Stimulated activated CD8-positive, alpha-beta memory T cell treated with anti-CD3 and anti-CD28 coated beads, Interleukin-12 subunit alpha, Interleukin-12 subunit beta, amount 100 ng/mL, for 24 hours (primary cell): Measurements from ENCODE around the gene HECW1.

Experiments
- DNase-seq: peaks from one replicate; pipeline ENCODE4 v3.0.0-alpha.2; 2020; ENCODE audit errors: extremely low read depth

The HECW1 gene

DNA sequence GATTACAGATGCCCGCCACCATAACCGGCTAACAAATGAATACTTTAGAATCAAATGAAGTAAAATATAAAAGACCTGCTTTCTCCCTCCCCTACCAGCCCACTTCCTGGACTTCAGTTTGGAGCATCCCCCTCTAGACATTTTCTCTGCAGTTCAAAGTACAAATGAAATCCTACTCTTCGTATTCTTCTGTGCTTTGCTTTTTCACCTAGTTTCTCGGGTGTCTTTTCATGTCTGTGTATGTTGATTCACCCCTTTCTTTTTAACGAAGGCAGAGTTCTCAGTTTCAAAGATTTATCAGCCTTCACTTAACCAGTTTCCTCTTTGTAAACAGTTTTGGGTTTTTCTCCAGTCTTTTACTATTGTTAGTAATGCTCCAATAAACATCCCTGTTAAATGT is 324.6 kb downstream of the HECW1 start:
- DNase-seq: no peak

DNA sequence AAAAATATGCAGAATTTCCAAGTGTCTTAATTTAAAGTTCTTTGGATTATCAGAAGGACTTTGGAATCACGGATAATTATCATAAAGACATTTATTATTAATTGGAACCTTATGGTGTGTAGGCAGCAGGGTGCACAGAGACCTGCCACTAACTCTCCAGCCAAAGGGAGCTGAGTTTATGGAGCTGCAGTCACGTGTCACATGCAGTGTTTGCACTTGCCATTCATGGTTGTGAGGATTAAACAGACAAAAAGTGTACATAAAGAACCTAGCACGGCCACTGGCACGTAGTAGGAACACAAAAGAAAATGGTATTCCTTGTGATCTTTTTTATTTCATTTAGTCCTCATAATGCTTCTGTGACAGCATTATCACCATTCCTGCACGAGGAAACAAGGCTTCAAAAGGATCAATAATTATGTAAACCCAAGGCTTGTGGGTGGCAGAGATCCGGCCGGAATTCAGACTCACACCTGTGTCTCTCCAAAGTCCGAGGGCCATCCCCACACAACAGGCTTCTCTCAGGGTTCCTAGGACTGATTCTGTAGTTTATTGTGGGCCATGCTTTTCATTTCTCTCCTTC is 326.5 kb downstream of the HECW1 start:
- DNase-seq: no peak

DNA sequence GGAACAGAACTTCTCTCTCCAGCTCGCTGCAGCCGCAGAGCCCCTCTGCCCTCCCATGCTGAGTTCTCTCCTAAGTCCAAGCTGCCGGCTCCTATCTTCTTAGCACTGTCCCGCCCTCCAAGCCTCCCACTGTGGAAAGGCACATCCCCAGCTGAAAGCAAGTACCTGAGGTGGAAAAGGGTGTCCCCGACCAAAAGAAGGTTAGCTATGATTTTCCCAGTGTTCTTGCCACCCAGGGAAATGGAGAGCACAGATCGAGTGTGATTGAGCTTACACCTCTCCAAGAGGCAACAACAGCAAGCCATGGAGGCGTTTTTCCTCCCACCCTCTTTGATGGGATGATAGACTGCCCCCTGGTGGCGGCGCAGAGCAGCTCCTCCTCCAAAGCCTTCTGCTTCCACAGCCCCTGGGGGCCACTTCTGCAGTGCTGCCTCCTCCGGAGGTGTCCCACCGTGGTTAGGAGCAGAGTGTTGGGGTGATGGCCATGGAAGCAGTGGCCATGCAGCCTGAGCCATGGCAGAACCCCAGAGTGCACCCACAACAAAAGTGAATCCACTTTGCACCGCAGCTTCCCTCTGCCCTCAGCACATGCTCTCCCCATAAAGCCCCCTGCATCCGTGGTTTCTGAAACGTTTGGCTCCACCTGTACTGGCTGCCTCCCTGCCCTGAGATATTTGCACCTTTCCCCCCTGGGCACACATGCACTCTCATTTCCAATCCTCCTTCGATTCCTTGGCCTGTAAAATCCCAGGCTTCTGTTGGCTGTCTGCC is 327.4 kb downstream of the HECW1 start:
- peak; percentile 12 for DNase-seq

DNA sequence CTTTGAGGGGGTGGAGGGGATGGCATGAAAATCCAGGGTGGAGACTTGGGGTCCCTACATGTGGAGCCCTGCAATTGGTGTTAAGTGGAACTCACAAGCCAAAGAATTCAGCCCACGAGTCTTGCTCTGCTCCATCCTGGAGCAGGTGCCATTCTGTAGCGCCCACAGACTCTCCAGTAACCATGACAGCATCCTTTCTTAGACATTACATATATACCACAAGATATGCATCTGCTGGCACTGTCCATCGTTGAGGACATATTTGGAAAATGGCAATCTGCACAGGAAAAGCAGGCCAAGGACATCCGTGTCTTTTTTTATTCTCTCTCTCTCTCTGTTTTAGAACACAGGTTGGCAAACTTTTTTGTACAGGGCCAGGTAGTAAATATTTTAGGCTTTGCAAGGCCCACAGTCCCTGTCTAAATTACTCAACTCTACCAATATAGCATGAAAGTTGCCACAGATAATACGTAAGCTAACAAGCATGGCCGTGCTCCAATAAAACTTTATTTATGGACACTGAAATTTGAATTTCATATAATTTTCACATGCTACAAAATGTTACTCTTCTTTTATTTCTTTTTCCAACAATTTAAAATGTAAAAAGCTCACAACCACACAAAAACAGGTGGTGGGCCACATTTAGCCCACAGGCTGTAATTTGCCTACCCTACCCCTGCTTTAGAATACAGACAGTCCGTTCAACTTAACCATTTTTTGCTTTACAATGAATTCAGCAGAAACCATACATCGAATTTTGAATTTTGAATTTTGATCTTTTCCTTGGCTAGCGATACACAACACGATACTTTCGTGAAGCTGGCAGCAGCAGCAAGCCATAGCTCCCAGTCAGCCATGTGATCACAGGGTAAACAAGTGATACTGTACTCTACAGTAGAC is 329.0 kb downstream of the HECW1 start:
- DNase-seq: no peak

DNA sequence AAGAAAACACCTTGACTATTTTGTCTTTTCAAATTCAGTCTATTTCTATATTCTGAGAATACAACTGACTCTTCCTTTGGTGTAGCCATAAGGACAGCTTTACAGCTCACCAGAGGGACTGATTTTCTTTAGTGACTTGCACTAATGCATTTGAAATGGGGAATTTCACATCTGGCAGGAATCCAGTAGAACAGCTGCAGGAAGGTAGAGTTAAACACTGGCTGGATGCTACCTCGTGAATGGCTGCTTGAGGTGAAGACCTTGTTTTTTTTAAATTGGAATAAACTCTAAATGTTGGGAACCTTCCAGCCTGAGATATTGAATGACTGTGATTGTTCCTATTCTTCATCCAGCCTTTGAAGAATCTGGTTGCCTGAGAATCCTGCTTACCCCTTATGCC is 330.9 kb downstream of the HECW1 start:
- DNase-seq: no peak

DNA sequence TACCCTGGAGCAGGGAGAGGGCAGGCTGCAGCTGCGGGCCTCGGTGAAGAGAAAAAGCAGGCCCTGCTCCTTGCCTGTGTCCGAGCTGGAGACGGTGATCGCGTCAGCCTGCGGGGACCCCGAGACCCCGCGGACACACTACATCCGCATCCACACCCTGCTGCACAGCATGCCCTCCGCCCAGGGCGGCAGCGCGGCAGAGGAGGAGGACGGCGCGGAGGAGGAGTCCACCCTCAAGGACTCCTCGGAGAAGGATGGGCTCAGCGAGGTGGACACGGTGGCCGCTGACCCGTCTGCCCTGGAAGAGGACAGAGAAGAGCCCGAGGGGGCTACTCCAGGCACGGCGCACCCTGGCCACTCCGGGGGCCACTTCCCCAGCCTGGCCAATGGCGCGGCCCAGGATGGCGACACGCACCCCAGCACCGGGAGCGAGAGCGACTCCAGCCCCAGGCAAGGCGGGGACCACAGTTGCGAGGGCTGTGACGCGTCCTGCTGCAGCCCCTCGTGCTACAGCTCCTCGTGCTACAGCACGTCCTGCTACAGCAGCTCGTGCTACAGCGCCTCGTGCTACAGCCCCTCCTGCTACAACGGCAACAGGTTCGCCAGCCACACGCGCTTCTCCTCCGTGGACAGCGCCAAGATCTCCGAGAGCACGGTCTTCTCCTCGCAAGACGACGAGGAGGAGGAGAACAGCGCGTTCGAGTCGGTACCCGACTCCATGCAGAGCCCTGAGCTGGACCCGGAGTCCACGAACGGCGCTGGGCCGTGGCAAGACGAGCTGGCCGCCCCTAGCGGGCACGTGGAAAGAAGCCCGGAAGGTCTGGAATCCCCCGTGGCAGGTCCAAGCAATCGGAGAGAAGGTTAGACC is 332.5 kb downstream of the HECW1 start:
- no peak for DNase-seq

DNA sequence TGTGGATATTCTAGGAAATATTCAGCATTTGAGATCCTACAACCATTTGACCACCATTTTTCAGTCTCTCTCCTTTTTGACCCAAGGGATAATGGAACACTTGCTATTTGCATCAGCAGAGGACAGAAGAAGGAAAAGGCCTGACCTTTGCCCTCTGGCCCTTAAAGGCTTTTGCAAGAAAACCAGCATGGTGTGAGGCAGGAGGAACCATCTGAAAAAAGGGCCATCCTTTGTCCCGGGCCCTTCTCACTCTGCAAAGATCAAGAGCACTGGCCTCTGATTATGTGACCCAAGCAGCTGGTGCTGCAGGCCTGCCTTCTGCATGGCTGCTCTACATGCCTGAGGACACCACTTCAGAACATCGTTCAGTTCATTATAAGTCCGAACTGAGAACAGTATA is 337.1 kb downstream of the HECW1 start:
- no peak for DNase-seq

DNA sequence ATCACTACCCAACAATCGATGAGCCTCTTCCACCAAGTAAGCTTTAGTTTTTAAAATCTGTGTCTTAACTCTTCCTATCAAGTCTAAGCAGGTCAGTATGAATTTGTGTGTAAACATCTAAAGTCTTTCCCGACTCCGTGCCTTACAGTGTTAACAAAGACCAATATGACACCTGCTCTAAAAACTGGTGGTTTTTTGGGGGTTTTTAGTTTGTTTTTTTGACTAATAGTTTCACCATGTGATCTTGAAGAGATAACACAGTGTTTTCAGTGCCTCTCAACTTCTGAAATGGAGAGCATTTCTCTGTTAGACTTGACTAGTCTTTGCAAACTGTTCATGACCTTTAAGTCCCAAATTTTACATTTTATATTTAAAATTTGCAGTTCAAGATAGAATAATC is 338.4 kb downstream of the HECW1 start:
- DNase-seq: no peak

DNA sequence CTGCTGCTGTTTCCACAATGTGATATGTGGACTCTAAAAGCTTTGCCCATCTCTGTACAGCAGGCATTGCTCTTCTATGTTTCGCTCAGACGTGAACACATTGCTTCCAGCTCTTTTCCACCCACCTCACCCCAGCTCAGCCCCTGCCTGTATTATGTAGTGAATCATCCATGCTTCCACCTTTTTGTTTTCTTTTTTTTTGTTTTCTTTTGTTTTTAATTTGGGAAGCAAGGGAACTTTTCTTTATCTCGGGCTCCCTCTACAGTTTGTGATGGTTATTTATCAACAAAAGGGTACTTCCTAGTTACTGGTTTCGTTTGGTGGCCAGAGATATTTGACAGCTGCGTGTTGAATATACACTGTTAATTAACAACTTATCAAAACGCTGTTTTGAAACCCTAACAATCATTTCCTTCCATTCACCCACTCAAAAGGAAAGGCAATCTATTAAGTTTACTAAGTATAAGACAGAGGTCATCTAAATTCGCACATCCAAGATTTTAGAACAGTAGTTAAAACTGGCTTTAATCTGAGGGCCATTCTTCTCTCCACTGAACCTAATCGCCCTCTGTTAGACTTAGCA is 342.6 kb downstream of the HECW1 start:
- DNase-seq: no peak

DNA sequence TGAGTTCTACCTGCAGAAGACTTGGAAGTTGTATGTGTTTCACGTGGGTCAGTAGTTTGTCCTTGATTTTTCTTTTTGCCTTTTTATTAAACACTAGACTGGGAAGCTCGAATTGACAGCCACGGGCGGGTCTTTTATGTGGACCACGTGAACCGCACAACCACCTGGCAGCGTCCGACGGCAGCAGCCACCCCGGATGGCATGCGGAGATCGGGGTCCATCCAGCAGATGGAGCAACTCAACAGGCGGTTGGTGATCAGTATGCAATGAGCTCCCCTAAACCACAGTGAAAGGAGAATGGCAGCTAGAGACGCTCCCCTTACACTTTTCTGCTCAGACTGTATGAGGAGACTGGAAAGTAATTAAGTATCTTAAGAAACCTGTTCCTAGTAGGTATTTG is 343.8 kb downstream of the HECW1 start:
- no peak for DNase-seq

DNA sequence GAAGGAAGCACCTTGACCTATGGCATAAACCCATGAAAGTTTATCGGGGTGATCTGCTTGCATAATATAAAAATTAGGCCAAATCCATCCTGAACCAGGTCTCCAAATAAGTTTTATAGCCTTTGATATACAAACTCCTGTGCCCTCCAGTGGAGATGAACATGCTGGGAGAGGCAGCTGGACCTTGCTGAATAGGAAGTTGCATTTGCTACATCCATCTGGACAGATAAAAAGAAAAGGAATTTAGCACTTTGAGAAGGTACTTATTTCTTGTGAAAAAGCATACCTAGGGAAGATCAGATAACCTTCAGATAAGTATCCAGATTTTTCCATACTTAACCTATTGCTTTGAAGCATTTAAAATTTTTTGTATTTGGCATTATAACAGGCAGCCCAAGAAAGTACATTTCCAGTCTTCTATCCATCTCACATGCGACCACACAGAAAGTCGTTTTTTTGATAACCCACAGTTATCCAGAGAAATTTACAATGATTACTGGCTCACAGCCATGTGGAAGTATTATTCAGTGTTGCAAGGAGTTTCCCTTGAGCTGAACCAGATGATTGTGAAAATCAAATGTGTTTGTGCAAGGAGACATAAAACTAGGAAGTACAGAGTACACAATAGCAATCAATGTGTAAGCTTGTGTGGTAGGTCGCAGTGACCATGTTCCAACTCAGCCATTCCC is 346.0 kb downstream of the HECW1 start:
- no peak for DNase-seq

DNA sequence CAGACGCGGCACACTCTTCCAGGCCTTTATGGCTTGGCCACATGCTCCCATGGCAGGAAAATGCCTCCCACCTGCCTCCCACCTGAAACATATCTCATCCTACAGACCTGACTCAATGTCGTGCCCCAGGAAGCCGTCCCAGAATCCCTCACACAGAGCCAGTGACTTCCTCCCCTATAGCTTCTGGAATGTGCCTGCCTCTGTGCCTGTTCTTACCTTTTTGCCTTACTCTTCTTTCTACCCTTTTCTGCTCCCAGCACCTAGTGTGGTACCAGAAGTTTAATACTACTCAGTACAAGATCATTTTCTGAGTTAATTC is 346.5 kb downstream of the HECW1 start:
- DNase-seq: no peak

DNA sequence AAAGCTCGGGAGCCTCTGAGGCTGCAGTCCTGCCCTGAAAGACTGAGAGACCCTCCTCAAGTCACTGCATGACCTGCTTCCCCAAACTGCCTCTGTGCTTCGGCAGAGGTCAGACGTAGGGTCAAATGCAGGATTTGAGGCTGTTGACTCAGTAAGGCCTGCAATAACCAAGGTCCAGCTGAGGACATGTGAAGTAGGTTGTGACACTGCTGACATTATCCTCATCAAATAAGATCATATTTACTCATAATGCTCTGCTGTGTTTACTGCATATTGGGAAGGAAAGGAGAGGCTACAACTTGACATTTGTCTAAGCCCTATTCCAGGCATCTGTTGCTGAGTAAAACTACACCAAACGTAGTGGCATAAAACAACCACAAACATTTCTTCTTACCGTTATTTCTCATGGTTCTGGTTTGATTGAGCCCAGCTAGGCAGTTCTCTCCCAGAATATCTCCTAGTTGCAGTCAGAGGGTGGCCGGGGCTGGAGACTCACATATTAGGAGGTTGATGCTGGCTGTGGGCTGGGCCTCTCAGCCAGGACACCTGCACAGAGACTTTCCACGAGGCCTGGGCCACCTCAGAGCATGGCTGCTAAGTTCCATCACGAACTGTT is 348.4 kb downstream of the HECW1 start:
- DNase-seq: no peak

DNA sequence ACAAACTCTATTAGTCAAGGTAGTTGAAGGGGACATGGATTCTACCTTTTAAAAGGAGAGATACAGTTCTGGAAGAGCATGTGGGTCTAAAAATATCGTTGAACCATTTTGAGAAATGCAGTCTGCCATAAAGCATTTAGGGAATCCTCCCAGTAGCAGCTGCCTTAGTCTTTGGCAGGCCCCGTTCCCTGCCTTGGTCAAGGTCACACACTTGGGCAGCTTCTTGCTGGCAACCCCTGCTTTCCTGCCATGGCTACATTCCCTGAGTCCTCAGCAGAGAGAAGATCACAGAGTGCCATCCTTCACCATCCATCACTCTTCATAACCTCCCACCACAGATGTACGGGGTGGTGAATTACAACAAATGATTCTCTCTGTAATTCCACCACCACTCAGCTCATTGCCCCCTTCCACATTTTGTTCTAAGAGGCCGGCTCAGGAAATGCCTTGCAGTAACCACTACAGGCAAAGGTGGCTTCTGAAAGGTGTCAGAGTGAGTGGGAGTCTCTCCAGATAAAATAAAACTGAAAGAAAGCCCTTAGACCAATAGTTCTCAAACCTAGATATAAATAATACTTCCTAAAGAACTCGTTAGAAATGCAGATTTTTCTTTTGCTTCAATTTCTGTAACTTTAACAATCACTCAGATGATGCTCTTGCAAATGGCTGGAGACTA is 349.0 kb downstream of the HECW1 start:
- no peak for DNase-seq

DNA sequence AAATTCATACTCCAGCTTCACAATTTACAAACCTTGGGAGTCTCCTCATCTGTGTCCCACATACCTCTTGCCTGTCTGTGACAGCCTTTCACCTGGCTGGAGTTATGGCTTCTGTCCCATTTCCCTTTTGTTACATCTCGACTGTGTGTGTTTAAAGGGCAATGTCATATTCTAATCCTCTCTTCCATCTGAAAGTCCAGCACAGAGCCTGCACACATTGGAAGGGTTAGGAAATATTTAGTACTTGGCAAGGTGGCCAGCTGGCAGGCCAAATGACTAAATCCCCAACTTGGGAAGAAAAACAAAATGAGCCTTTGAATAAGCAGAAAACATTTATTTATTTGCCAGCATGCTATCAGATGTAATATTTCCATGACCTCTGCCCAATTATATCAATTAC is 350.4 kb downstream of the HECW1 start:
- no peak for DNase-seq

DNA sequence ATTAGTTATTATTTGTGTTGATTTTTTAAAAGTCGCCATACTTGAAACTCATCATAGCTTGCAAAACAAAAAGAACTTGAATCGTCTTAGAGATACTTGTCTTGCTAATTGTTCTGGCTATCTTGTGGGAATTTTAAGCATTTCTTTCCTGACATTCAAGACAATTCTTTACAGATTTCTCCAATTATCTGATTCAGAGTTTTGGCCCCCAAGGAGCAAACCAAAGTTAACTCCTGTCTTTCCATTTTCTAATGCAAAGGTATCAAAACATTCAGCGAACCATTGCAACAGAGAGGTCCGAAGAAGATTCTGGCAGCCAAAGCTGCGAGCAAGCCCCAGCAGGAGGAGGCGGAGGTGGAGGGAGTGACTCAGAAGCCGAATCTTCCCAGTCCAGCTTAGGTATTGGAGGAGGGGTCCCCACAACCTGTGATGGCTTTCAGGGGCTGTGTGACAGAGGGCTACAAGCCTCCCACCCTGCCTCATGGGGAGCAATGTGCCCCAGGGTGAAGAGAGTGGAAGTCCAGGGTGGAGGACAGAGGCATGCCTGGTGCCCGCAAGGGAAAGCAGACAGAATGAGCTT is 351.0 kb downstream of the HECW1 start:
- no peak for DNase-seq

DNA sequence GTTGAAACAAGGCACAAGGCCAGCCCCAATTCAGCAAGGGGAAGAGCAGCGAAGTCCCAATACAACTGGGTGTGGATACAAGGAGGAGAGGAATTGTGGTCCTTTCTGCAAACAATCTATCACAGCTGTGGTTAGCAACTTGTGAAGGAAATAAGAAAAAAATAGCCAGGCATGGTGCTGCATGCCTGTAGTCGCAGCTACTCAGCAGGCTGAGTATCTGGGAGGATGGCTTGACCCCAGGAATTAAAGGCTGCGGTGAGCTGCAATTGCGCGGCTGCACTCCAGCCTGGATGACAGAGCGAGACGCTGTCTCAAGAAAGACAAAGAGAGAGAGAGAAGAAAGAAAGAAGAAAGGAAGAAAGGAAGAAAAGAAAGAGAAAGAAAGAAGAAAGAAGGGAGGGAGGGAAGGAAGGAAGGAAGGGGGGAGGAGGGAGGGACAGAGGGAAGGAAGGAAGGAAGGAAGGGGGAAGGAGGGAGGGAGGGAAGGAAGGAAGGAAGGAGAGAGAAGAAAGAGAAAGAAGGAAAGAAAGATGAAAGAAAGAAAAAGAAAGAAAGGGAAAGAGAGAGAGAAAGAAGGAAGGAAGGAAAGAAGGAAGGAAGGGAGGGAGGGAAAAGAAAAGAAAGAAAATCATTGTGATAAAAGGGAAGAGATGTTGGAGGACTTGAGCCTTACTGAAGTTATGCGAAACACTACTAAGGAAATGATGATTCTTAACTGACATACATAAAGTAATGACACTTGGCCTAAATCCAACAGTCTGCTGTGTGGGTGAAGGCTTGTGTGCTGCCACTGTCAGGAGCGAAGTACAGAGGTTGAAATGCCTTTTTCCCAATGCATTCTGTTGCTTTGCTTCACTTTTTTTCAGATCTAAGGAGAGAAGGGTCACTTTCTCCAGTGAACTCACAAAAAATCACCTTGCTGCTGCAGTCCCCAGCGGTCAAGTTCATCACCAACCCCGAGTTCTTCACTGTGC is 353.4 kb downstream of the HECW1 start:
- no peak for DNase-seq

DNA sequence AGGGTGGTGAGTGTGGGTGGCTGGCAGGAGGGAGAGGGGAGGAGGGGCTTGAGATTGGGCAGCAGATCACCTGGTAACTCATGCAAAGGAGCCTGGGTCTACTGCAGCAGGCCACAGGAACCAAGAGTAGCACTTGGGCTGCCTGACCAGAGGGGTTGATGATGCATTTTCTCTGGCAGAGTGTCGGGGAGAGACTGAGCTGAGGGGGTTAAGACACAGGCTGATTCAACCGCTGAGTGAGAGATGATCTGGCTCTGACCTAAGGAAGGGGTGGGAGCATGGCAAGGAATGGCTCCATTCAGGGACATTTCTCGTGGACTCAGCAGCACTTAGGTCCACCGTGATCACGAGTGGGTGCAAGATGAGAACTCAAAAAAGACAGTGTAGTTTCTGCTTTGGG is 355.0 kb downstream of the HECW1 start:
- DNase-seq: no peak
